Measurements from ENCODE around the gene PEPD.

Gene PEPD

DNA sequence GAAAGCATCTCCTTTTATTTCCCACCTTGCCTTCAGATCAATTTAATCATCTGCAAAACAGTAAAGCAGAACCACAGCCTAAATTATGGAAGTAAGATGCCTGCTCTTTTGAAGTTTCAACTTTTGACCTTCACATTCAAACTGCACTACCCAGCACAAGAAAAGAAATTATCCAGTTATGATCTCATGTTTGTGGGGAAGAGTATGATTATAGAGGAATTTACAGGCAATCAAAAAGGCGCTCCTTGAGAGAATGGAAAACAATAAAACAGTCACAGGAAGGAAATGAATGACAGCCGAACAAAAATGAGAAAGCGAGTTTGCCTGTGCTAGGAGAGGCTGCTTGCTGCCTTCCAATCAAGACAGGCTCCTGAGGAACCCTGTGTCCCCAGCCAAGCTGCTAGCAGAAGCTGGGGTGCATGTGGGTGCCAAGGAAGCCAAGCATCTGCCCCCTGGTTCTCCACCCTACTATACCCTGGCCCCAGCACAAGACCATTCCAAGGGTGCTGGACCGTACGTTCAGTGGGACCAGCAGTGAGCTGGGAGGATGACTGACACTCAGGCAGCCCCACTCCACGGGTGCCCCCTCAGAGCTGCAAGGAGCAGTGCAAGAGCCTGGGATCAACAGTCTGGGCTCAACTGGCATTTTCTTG, 47.8 kb downstream of the PEPD start:
- H3F3A ChIP-seq (ENCODE audit: insufficient read depth, low read length) = no peaks in the 10 kb centered on the region

GRCh38 chr19:33472691-33473652, 48.6 kb downstream of the PEPD start:
- H3F3A ChIP-seq (ENCODE audit: insufficient read depth, low read length) = no peaks in the 10 kb centered on the region
- H3K9me2 ChIP-seq (ENCODE audit: low read depth, low read length) = no peaks in the 10 kb centered on the region
- H2AFZ ChIP-seq (ENCODE audit: low read length) = no peak overlapping the region
- H3K4me3 ChIP-seq (ENCODE audit: low read depth, low read length, poor library complexity, severe bottlenecking) = no peak overlapping the region
- TF ChIP-seq EZH2 (IDR thresholded peaks at IDR 0.05; ENCODE audit: borderline replicate concordance, low read length) (no peak), CTCF (IDR thresholded peaks at IDR 0.05; ENCODE audit: low read length) (no peak)
- no peaks in the 10 kb centered on the region for H3K4me1 ChIP-seq (ENCODE audit: insufficient read depth, low read length, severe bottlenecking)
- H3K27ac ChIP-seq (ENCODE audit: low read depth, low read length, poor library complexity, severe bottlenecking) = no peak overlapping the region
- H3K9me3 ChIP-seq (ENCODE audit: low read length) = no peaks in the 10 kb centered on the region
- no peaks in the 10 kb centered on the region for H3K79me2 ChIP-seq (ENCODE audit: insufficient read depth, low read length)
- no peak overlapping the region for H3K9ac ChIP-seq (ENCODE audit: low read length)
- H3K4me2 ChIP-seq (ENCODE audit: low read length) = no peak overlapping the region
- no peaks in the 10 kb centered on the region for H3K27me3 ChIP-seq (ENCODE audit: insufficient read depth, low read length)
- H3K36me3 ChIP-seq (ENCODE audit: insufficient read depth, low read length) = no peaks in the 10 kb centered on the region
- no peaks in the 10 kb centered on the region for H4K20me1 ChIP-seq (ENCODE audit: insufficient read depth, low read length)

More for the DNA sequence above, 47.8 kb downstream of the PEPD start:
- H4K20me1 ChIP-seq (ENCODE audit: insufficient read depth, low read length) = no peaks in the 10 kb centered on the region
- H3K4me3 ChIP-seq (ENCODE audit: low read depth, low read length, poor library complexity, severe bottlenecking) = no peak overlapping the region
- no peaks in the 10 kb centered on the region for H3K4me1 ChIP-seq (ENCODE audit: insufficient read depth, low read length, severe bottlenecking)
- H3K9ac ChIP-seq (ENCODE audit: low read length) = no peak overlapping the region
- no peaks in the 10 kb centered on the region for H3K79me2 ChIP-seq (ENCODE audit: insufficient read depth, low read length)
- H3K27ac ChIP-seq (ENCODE audit: low read depth, low read length, poor library complexity, severe bottlenecking) = no peak overlapping the region
- H3K9me3 ChIP-seq (ENCODE audit: low read length) = no peaks in the 10 kb centered on the region
- H3K27me3 ChIP-seq (ENCODE audit: insufficient read depth, low read length) = no peaks in the 10 kb centered on the region
- TF ChIP-seq CTCF (IDR thresholded peaks at IDR 0.05; ENCODE audit: low read length) (no peak), EZH2 (IDR thresholded peaks at IDR 0.05; ENCODE audit: borderline replicate concordance, low read length) (no peak)
- no peaks in the 10 kb centered on the region for H3K36me3 ChIP-seq (ENCODE audit: insufficient read depth, low read length)
- no peak overlapping the region for H2AFZ ChIP-seq (ENCODE audit: low read length)
- no peak overlapping the region for H3K4me2 ChIP-seq (ENCODE audit: low read length)
- no peaks in the 10 kb centered on the region for H3K9me2 ChIP-seq (ENCODE audit: low read depth, low read length)

- Histone ChIP-seq H3K4me2 (ENCODE audit: low read length) (no peak overlapping the region), H3K79me2 (ENCODE audit: insufficient read depth, low read length) (no peaks in the 10 kb centered on the region), H3K27me3 (ENCODE audit: insufficient read depth, low read length) (no peaks in the 10 kb centered on the region), H3K9me2 (ENCODE audit: low read depth, low read length) (no peaks in the 10 kb centered on the region), H3K36me3 (ENCODE audit: insufficient read depth, low read length) (no peaks in the 10 kb centered on the region), H2AFZ (ENCODE audit: low read length) (no peak overlapping the region), H4K20me1 (ENCODE audit: insufficient read depth, low read length) (no peaks in the 10 kb centered on the region), H3F3A (ENCODE audit: insufficient read depth, low read length) (no peaks in the 10 kb centered on the region), H3K9me3 (ENCODE audit: low read length) (no peaks in the 10 kb centered on the region), H3K9ac (ENCODE audit: low read length) (no peak overlapping the region), H3K4me1 (ENCODE audit: insufficient read depth, low read length, severe bottlenecking) (no peaks in the 10 kb centered on the region), H3K4me3 (ENCODE audit: low read depth, low read length, poor library complexity, severe bottlenecking) (no peak overlapping the region), H3K27ac (ENCODE audit: low read depth, low read length, poor library complexity, severe bottlenecking) (no peak overlapping the region)
- TF ChIP-seq CTCF (IDR thresholded peaks at IDR 0.05; ENCODE audit: low read length) (no peak), EZH2 (IDR thresholded peaks at IDR 0.05; ENCODE audit: borderline replicate concordance, low read length) (no peak)
Observed at GRCh38 chr19:33472226-33472625, 49.4 kb downstream of the PEPD start.

Measured in OCI-LY1 (cell line).